NCI-H510A (cell line): Measurements from ENCODE around the gene SLC39A13.

Experiments
- DNase-seq: peaks from one replicate; lab custom pipeline; 2025; lab: John Stamatoyannopoulos, UW

The SLC39A13 gene

DNA sequence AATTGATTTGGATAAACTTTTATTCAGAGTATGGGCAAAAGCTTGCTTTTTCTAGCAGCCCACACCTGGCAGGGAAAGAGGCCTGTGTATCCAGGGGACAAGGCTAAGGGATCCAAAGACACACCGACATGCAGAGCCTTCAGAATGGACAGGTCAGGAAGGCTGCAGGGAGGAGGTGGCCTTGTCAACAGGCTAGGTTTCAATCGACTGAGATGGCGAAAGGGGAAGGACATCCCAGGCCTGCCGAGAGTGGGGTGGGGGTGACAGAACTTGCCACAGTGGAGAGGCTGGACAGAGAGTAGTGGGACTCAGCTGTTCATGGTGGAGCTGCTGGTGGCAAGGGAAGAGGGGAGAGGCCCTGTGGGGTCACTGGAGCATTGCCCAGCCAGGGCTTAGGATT is 5.3 kb upstream of the SLC39A13 start:
- DNase-seq, result no peak

DNA sequence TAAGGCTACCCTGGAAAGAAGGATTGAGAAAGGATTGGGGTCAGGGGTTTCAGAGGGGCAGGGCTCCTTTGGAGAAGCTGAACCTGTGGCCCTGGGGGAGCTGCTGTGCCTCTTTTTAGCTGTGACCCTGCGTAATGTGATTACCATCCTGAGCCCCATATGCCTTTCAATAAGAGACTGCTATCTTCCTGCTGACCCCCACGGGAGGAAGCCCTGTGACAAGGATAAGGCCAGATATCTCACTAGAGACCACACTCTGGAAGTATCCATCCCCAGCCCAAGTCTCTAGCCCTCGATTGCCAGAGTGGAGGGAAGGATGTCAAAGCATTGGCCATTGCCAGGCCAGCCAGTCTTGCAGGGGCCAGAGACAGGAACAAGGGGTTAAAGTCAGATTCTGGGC is 4.8 kb upstream of the SLC39A13 start:
- DNase-seq, result no peak

DNA sequence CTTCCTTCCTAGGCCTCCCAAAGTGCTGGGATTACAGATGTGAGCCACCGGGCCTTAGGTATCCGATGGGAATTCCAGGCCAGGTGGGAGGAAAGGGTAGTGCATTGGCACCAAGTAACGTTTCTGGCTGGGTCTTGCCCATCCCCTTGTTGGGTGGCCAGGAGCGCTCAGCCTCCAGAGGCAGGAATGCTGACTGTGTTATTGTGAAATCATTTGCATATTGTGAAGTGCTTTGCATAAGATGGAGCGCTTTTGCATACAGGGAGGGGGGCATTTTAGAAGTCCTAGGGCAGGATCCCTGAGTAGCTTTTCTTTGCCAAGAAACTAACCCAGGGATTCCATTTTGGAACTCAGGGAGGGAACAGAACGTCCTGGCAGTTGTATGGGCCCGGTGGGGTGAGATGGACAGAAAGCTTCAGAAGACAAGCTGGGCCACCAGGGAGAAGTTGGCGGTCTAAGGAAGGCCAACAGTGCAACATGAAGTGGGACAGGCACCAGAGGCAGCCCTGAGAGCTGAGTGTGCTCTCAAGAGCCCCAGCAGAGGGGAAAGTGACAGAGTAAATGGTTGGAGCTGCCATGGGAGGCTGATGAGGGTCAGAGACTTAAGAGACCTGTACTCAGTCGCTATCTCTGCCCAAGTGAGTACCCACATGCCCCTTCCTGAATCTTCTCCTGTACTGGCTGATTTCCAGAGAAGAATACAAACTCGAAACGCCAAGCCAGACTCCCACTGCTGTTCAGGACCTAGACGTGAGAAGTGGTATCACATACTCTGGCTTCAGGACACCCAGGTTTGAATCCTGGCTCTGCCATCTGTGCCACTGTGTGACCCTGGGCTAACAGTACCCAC is 1.3 kb upstream of the SLC39A13 start:
- no peak for DNase-seq

DNA sequence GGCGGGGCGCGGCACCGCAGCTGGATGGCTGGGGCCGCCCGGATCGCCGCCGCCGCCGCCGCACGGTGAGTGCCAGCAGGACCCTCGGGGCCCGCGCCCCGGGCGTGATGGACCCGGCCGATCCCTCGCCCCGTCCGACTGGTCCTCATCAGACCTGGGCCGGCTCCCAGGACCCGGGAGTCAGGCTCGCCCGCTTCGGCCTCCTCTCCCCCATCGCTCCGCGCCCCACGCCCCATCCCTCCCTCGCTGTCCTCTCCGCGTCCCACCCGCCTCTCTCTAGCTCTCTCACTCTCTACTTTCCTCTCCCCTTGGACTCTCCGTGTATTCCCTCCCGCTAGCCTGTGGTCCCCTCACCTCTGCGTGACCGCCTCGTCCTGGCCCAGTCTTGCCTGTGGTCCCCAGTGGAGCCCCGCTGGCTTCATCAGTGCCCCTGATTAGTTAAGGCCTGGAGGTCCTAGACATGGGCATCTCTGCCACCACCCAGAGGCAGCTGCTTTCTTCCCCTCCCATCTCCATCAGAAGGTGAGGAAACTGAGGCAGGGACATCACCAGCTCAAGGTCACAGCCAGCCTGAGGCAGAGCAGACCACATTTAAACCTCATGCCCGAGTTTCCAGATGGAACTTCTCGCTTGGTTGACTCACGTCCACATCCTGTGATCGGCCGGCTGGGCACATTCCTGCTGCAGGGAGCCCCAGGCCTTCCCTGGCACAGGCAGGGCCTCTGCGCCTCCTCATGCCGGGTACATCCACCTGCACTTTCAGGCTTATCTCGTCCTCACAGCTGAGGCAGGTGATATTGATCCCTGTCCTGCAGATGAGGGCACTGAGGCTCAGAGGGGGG is 429 bp downstream of the SLC39A13 start:
- no peak for DNase-seq

DNA sequence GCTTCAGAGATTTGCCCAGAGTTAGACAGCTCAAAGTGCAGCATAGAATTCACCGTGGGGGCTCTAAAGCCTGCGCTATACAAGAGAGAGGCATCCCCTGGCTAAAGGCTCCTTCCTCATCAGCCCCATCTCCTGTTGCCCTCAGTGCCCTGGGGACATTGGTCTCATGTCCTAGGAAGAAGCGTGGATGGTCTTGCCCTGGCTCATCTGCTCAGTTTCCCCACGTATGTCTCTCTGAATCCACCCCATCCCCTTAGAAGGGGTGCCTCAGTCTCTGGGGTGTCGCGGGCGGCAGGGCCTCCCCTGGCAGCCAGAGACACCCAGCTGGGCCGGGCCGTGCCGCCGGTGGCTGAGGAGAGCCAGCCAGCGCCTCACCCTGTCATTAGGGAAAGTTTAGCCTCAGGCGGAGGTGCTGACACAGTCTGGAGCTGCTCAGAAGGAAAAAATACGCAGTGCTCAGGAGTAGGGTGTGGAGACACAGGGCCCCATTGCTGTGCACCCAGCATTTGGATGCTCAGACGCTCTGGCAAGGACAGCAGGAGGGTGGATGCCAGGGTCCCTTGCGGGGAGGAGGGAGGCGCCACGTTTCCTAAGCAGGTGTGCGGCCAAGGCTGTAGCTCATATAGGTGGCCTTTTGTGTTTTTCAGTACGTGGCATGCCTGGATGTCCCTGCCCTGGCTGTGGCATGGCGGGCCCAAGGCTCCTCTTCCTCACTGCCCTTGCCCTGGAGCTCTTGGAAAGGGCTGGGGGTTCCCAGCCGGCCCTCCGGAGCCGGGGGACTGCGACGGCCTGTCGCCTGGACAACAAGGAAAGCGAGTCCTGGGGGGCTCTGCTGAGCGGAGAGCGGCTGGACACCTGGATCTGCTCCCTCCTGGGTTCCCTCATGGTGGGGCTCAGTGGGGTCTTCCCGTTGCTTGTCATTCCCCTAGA is 1.3 kb downstream of the SLC39A13 start:
- DNase-seq, result no peak

DNA sequence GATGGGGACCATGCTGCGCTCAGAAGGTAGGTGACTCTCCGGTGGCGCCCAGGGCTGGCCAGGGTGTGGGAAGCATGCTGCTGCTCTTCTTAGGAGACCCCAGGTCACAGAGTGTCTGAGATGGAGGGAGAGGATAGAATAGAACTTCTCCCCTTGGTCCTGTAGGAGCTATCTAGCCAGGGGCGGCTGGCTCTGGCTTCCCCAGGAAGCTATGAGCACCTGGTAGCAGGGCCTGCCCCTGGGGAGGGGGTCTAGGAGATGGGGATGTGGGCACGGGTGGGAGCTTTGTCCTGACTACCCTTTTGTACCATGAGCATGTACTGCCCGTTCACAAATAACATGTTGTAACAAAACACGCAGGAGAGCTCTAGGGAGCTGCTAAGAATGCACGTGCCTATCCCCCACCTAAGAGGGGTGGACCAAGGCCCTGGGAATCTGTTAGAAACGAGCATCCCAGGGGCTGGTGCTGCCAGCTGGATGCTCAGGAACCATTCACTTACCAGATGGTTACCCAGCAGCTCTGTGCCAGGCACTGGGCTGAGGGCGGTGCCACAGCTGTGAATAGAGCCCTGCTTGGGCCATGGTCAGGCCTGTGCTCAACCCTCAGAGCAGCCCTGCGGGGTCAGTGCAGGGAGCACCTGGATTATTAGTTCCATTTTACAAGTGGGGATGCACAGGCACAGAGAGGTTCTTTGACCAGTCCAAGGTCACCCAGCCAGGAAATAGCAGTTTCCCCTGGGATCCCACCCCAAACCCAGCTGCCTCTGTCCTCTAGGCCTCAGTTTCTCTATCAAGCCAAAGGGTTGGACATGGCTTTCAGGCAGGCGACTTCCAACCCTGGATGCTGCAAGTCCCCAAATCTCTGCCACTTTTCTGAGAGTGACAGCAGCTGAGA is 2.2 kb downstream of the SLC39A13 start:
- no peak for DNase-seq

DNA sequence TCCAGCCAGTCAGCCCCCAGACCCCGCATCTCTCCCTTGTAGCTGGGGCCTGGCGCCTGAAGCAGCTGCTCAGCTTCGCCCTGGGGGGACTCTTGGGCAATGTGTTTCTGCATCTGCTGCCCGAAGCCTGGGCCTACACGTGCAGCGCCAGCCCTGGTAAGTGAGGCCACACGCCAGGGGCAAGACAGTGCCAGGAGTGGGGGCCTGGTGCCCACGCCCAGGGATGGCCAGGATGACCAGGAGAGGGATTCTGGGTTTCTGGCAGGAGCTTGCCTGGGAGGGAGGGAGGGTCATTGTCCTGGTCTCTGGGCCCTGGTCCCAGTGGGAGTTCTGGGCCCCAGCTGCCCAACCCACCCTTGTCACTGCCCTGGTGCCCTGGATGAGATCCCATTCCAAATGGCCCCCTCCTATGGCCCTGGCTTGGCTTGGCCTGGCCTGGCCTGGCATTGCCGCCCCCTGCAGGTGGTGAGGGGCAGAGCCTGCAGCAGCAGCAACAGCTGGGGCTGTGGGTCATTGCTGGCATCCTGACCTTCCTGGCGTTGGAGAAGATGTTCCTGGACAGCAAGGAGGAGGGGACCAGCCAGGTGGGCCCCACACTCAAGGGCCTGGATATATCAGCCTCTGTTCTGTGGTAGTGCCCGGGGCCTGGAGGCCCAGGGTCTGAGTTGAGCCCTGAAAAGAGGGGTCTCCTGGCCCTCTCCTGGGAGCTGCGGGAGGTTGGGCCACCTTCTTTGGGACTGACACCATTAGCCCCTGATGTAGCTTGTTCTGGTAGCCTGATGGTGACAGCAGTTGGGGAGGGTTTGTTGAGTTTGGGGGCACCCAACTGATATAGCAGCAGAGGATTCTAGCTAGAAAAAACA is 3.7 kb downstream of the SLC39A13 start:
- no peak for DNase-seq

DNA sequence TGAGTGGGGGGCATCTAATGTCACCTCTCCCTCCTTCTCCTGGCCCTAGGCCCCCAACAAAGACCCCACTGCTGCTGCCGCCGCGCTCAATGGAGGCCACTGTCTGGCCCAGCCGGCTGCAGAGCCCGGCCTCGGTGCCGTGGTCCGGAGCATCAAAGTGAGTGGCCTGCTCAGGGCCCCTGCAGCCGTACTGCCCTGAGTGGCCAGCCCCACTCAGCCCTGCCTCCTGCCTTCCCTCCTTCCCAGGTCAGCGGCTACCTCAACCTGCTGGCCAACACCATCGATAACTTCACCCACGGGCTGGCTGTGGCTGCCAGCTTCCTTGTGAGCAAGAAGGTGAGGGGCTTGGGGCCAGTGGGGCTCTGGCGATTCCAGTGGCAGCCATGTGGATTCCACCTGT is 5.0 kb downstream of the SLC39A13 start:
- no peak for DNase-seq

DNA sequence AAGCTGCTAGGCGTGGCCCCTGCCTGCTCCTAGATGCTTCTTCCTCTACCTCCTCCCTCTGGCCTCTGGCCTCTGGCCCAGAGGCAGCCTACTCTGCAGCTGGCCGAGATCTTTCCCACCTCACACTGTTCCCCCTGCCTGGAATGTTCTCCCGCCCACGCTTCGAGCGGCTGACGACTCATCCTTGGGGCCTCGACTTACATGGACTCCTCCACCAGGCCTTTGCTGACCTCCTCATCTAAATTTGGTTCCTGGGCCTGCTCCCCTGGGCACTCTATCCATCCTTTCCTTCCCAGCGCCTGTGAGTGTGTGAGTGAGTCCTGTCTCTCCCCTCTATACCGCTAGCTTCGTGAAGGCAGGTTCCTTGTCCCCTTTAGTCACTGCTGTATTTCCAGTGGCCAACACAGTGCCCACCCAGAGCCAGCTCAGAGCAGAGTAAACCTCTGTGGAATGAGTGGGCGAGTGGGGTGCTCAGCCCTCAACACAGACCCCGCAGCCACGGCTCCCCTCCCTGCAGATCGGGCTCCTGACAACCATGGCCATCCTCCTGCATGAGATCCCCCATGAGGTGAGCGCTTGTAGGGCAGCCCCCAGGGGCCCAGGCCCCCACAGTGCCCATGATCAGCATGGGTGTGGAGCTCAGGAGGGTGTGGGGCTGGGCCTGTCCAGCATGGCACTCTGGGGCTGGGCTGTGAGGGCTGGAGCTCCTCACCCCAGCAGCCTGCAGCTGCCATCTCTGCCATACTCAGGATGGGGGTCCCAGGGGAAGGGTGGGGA is 5.7 kb downstream of the SLC39A13 start:
- no peak for DNase-seq

DNA sequence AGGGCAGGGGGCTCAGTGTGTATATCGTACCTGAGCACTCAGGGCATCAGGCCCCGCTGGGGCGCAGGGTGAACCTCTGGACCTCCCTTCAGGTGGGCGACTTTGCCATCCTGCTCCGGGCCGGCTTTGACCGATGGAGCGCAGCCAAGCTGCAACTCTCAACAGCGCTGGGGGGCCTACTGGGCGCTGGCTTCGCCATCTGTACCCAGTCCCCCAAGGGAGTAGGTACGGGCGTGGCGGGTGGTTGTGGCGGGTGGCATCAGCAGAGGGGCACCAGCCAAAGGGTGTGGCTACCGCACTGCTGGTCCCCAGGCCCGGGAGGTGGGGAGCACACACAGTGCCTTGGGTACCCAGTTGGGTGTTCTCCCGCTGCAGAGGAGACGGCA is 6.3 kb downstream of the SLC39A13 start:
- no peak for DNase-seq

DNA sequence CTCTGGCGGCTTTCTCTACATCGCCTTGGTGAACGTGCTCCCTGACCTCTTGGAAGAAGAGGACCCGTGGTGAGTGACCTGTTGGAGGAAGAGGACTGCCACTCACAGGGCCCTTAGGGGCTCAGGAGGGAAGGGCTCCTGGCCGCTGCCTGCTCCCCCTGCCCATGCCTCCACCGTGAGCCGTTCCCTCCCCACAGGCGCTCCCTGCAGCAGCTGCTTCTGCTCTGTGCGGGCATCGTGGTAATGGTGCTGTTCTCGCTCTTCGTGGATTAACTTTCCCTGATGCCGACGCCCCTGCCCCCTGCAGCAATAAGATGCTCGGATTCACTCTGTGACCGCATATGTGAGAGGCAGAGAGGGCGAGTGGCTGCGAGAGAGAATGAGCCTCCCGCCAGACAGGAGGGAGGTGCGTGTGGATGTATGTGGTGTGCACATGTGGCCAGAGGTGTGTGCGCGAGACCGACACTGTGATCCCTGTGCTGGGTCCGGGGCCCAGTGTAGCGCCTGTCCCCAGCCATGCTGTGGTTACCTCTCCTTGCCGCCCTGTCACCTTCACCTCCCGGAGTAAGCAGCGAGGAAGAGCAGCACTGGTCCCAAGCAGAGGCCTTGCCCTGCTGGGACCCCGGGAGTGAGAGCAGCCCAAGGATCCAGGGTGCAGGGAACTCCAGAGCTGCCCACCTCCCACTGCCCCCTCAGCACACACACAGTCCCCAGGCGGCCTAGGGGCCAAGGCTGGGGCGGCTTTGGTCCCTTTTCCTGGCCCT is 6.9 kb downstream of the SLC39A13 start:
- DNase-seq, result no peak

DNA sequence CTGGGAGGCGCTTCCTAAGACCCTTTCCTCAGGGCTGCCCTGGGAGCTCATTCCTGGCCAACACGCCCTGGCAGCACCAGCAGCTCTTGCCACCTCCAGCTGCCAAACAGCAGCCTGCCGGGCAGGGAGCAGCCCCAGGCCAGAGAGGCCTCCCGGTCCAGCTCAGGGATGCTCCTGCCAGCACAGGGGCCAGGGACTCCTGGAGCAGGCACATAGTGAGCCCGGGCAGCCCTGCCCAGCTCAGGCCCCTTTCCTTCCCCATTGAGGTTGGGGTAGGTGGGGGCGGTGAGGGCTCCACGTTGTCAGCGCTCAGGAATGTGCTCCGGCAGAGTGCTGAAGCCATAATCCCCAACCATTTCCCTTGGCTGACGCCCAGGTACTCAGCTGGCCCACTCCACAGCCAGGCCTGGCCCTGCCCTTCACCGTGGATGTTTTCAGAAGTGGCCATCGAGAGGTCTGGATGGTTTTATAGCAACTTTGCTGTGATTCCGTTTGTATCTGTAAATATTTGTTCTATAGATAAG is 7.6 kb downstream of the SLC39A13 start:
- DNase-seq, result no peak

DNA sequence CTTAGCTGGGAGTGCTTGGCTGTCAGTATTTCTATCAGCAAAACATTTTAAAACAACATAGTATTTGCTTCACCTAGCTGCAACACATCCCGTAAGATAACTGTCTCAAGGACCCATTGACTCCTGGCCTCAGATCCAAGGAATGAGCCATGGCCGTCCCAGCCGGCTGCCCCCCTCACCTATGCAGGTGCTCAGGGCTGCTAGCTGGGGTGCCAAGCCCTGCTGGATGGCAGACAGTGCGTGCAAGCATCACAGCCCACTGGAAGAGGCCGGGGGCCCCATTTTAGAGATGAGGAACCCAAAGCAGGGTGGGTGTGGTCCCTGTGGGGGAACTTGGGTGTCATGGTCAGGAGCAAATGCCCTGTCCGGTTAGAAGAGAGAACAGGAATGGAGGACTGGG is 9.3 kb downstream of the SLC39A13 start:
- no peak for DNase-seq

DNA sequence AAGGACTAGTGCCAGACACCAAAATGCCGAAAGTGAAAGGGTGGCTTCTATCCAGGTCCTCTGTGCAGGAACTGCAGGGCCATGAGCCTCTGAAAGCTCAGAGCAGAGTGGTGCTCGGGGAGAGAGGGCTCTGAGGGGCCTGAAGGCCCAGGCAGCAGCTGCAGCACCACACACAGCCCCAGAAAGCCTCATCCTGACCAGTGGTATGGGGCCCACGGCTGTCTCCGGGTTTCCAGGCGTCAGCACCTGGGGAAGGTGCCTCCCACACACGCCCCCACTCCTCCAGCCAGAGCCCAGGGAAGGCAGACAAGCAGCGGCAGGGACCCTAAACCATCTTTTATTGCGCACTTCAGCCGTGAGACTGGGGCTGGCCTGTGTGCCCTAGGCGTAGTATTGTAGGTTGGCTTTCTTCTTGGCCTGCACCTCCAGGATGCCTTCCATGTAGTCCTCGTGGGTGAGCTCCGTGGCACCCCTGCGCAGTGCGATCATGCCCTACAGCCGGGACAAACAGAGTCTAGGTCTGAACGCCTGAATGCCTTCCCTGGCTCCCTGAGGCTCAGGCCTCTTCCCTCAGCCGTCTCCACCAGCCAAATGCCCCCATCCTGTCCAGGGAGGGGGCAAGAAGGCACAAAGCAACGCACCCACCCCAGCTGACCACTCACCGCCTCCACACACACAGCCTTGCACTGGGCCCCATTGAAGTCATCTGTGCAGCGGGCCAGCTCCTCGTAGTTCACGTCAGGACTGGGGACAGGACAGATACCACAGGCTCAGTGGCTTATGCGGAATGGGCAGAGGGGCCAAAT is 10.3 kb downstream of the SLC39A13 start:
- DNase-seq, result no peak

DNA sequence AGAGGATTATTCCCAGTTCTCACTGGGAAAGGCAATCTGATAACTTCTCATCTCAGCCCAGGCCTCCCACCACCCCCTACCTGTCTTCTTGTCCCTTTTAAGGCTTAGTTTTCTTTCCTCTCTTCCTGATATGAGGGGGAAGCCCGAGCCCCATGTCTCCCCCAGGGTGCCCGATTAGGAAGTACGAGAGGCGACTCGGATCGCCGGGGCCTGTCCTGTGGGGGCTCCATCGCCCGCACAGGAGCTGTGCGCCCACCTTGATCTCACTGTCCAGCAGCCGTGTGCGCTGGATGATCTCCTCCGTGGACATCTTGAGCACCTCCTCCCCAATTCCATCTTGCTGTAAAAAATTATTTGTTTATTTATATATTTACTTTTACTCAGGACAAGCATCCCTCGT is 17.2 kb downstream of the SLC39A13 start:
- DNase-seq, result no peak

DNA sequence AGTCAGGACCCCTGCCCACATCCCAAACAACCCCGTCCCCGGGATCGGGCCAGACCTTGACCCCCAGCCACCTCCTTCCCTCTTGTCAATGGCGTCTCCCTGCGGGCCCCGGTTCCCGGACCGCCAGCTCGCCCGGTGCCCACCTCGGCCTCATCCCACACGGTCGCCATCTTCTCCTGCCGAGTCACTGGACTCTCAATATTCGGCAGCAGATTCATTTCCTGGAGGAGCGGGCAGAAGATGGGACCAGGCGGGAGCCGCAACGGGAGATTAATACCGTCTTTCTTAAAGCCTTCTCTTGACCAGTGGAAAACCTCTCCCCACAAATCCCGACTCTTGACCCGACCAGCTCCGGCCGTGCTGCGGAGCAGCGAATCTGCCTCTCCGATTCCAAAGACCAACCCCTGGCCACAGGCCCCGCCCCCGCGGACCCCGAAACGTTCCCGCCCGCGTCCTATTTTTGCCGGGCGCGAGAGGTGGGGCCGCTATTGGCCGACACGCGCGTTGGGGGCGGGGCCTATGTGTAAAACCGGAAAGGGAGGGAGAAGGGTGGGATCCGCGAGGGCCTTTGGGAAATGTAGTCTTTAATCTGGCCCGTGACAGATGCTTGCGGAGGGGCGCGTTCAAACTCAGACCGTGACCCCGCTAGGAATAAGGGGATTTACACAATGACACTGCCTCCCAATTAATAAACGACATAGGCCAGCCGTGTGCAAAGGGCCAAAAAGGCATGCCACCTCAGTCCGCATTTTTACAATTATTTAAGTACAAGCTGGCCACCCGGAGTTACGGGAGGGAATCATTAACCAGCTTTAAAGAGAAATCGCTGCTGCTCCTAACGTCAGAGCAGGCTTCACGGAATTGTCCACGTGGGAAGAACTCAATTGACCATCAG is 17.9 kb downstream of the SLC39A13 start, which contains the start of gene PSMC3:
Gene PSMC3, minus strand, starts transcription at position 378 of the 895 bp plus-strand sequence. Its CDS starts 160 bp downstream, at position 218.
- DNase-seq, result peak; percentile 80
